ENCODE measurements around the gene SNX32. TPM values are rescaled to one million over a fixed set of nuclear protein-coding genes. Genes with fewer than 3 reads are reported as not detected.

SNX32 gene
- total RNA-seq, 4 donors from 2014 or later: 0.58 to 2.6 TPM; not detected in 2

DNA sequence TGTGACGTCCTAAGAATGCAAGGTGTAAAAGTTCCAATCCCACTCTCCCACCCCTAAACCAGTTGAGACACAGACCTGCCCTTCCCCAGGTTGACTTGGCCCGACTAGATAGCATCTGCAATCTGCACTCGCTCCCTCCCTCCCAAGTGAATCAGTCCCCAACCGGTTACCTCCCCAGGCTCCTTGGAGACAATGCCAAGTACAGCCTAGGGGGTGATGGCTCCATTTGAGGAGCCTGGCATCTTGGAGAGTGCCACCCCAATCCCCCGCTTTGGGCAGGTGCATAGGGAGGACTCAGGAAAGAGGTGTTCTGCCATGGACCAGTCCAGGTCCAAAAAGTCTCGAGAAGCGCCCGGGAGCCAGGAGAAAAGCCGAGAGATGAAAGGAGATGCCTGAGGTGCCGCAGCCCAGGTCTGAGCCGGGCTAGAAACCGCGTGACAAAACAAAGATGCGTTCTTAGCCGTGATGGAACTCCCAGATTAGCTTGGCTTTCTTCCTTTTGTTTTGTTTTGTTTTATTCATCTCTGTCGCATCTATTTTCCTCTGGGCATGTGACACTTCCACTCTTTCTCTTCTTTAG is 18.7 kb upstream of the SNX32 start:
- intact Hi-C loops (cut with DNase I; ENCODE audit: low total_unique reads): loop anchor here (5.0 to 10.0 kb wide), 2 partner anchors 103 to 180 kb away; partner anchors contain the start of genes KAT5 and SIPA1
- H3K9me3 ChIP-seq: no peaks in the 10 kb centered on the region
- TF ChIP-seq, protein P1, sequence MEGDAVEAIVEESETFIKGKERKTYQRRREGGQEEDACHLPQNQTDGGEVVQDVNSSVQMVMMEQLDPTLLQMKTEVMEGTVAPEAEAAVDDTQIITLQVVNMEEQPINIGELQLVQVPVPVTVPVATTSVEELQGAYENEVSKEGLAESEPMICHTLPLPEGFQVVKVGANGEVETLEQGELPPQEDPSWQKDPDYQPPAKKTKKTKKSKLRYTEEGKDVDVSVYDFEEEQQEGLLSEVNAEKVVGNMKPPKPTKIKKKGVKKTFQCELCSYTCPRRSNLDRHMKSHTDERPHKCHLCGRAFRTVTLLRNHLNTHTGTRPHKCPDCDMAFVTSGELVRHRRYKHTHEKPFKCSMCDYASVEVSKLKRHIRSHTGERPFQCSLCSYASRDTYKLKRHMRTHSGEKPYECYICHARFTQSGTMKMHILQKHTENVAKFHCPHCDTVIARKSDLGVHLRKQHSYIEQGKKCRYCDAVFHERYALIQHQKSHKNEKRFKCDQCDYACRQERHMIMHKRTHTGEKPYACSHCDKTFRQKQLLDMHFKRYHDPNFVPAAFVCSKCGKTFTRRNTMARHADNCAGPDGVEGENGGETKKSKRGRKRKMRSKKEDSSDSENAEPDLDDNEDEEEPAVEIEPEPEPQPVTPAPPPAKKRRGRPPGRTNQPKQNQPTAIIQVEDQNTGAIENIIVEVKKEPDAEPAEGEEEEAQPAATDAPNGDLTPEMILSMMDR (IDR thresholded peaks at IDR 0.05): no peak
- no peak for TF ChIP-seq POLR2A (IDR thresholded peaks at IDR 0.05)
- H3K4me1 ChIP-seq: no peaks in the 10 kb centered on the region
- H3K4me3 ChIP-seq: no peak overlapping the region
- no peak overlapping the region for H3K27ac ChIP-seq
- H3K27me3 ChIP-seq: no peaks in the 10 kb centered on the region
- no peaks in the 10 kb centered on the region for H3K36me3 ChIP-seq
- no peak for DNase-seq

DNA sequence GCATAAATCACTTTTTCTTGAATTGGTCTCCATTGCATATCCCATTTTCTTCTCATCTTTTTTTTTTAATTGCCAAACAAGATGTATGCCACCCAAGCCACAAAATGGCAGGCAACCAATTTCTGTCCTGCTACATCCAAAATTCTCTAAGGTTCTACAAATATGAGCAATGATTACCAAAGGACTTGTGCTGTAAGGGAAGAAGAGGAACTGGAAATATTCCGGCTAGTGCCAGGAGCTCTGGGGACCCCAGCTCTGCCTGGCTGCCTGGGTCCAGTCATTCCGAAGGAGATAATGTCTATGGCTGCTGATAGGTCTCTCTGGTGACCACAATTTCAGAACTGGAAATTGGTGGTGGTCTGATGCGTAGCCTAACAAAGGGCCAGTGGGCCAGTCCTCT is 17.1 kb upstream of the SNX32 start:
- H3K36me3 ChIP-seq: no peaks in the 10 kb centered on the region
- DNase-seq: no peak
- H3K27ac ChIP-seq: peak overlapping the region in 1 of 2 donors; percentile 82
- H3K9me3 ChIP-seq: no peaks in the 10 kb centered on the region
- TF ChIP-seq POLR2A (IDR thresholded peaks at IDR 0.05): no peak
- TF ChIP-seq, protein P1 (IDR thresholded peaks at IDR 0.05): no peak
- no peak overlapping the region for H3K4me3 ChIP-seq
- no peaks in the 10 kb centered on the region for H3K4me1 ChIP-seq
- intact Hi-C loops (cut with DNase I; ENCODE audit: low total_unique reads): loop anchor here (5.0 to 10.0 kb wide), 2 partner anchors 104 to 182 kb away; partner anchors contain the start of genes KAT5 and SIPA1
- H3K27me3 ChIP-seq: no peaks in the 10 kb centered on the region

DNA sequence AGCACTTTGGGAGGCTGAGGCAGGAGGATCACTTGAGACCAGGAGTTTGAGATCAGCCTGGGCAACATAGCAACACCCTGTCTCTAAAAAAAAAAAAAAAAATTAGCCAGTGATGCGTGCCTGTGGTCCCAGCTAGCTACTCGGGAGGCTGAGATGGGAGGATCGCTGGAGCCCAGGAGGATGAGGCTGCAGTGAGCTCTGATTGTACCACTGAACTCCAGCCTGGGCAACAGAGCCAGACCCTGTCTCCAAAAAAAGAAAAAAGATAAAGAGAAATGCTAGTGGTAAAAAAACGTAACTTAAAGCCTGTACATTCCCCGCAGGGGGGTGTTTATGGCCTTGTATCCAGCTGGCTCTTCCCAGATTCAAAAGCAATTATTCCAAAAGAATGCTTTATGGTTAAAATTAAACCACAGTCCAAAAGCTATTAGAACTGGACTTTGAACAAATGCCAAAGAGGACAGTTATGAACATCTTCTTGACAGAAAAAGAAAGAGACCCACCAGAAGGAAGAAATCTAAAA is 16.4 kb upstream of the SNX32 start:
- intact Hi-C loops (cut with DNase I; ENCODE audit: low total_unique reads): loop anchor here (5.0 to 10.0 kb wide), 2 partner anchors 105 to 183 kb away; partner anchors contain the start of genes KAT5 and SIPA1
- Histone ChIP-seq H3K27ac (peak overlapping the region; percentile 82 to 83), H3K36me3 (no peaks in the 10 kb centered on the region), H3K4me1 (no peaks in the 10 kb centered on the region), H3K9me3 (no peaks in the 10 kb centered on the region), H3K27me3 (no peaks in the 10 kb centered on the region), H3K4me3 (peak overlapping the region; percentile 39 to 81)
- no peak for DNase-seq
- TF ChIP-seq POLR2A (IDR thresholded peaks at IDR 0.05): no peak
- TF ChIP-seq, protein P1 (IDR thresholded peaks at IDR 0.05): no peak

DNA sequence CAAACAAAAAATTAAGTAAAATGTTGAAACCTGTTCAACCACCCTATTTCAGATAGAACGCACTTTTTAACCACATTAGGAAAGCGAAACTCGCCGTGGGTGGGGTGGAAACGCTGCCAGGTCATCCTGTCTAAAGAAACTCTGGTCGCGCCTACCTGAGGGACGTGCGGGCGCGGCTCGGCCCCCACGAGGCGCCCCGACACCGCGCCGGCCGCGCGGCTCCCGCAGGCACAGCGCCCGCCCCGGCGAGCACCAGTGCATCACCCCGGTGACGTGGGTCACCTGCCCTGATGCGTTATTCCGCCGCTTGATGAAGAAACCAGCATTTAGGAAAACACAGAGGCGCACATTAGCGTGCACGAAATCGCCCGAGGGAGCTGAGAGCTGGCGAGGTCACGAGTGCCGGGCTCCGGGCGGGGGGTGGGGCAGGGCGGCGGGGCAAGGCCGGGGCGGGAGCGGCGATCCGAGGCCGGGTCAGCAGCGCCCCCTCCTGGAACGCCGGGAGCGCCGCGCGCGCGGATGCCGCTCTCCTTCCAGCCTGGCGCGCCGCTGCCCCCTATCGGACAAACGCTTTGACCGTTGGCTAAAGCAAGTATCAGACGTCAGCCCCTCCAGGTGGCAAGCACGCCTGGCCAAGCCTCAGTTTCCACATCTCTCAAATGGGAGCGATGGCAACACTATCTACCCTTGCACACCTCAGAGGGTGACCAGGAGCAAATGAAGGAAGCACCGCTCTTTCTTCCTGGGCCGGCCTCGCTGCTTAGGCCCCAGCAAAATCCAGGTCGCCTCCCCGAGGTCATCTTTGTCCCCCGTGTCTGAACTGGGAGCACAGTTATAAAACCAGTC is 15.7 kb upstream of the SNX32 start:
- peak; percentile 94 to 95 for DNase-seq
- Histone ChIP-seq H3K27me3 (no peaks in the 10 kb centered on the region), H3K4me1 (no peaks in the 10 kb centered on the region), H3K27ac (peak overlapping the region; percentile 82 to 83), H3K4me3 (peak overlapping the region; percentile 39 to 81), H3K9me3 (no peaks in the 10 kb centered on the region), H3K36me3 (no peaks in the 10 kb centered on the region)
- intact Hi-C loops (cut with DNase I; ENCODE audit: low total_unique reads): loop anchor here (5.0 to 10.0 kb wide), 2 partner anchors 106 to 183 kb away; partner anchors contain the start of genes KAT5 and SIPA1
- peak in 1 of 2 donors; percentile 6 for TF ChIP-seq POLR2A (IDR thresholded peaks at IDR 0.05)
- TF ChIP-seq, protein P1 (IDR thresholded peaks at IDR 0.05): peak; percentile 99 to 100 (median 99)

Measured in uterus (tissue), 4 donors.